ENCODE results near the gene SLC49A3. TPM values are rescaled to one million over a fixed set of nuclear protein-coding genes. Genes with fewer than 3 reads are reported as not detected.
"Not testable (repeated sequence)": the region's sequence is repeated elsewhere in the genome, so short reads cannot be mapped to it uniquely, and the experiment has no call there.

SLC49A3 gene
- 0.20 TPM in 1 of 2 replicates, not detected in the other for total RNA-seq (2022)
- Bru-seq, nascent RNA = percentile 9 among the genes with signal in this experiment
- percentile 9 among the genes with signal in this experiment for BruChase-seq, experiment 1, labeled RNA remaining after a 2-hour chase
- not detected for BruChase-seq, experiment 2, labeled RNA remaining after a 6-hour chase
- long read RNA-seq, partial matches to known transcripts = 0 of 1 reads
- long read RNA-seq, other reads (novel, unspliced or antisense) = 1 of 1 reads

GRCh38 chr4:688854-689681 lies at the start of gene SLC49A3:
TSS of gene SLC49A3 (minus strand) at chr4:689151. CDS start at chr4:689127, 24 bp downstream.
- no peak within 1 kb of the TSS for H3K4me3 ChIP-seq (ENCODE audit: low read depth, low read length)
- POLR2A ChIA-PET = no interaction called here
- intact Hi-C loops (cut with micrococcal nuclease; ENCODE audit: unreplicated experiment) = no loop called here
- no peak for TF ChIP-seq CTCF (IDR thresholded peaks at IDR 0.05; ENCODE audit: insufficient read depth in 1 of 2, low read depth in 1 of 2, low read length in 1 of 2, severe bottlenecking in 1 of 2, unreplicated experiment in 1 of 2)
- H3K36me3 Mint-ChIP-seq (ENCODE audit: insufficient read depth, unreplicated experiment) = peaks cover 10% of the 10 kb centered on the region
- H3K27me3 ChIP-seq (replicated peaks; ENCODE audit: control insufficient read depth, insufficient read depth, low read length) = no peaks in the 10 kb centered on the region
- no peaks in the 10 kb centered on the region for H3K27me3 Mint-ChIP-seq (ENCODE audit: insufficient read depth, unreplicated experiment)
- no peak within 1 kb of the TSS for H3K4me3 Mint-ChIP-seq (ENCODE audit: unreplicated experiment)
- peaks cover 16% of the 10 kb centered on the region for H3K4me1 ChIP-seq
- H3K4me1 Mint-ChIP-seq (ENCODE audit: low read depth, unreplicated experiment) = peaks cover 6% of the 10 kb centered on the region
- no peaks in the 10 kb centered on the region for H3K9me3 ChIP-seq
- no peaks in the 10 kb centered on the region for H3K36me3 ChIP-seq (ENCODE audit: control insufficient read depth, insufficient read depth, low read length)
- BruUV-seq (replicated peaks) = no TSS peak
- no peak for DNase-seq
- CTCF ChIA-PET = no interaction called here
- no peak within 1 kb of the TSS for H3K27ac Mint-ChIP-seq (ENCODE audit: unreplicated experiment)
- H3K9me3 Mint-ChIP-seq (ENCODE audit: unreplicated experiment) = peaks cover under 1% of the 10 kb centered on the region

GRCh38 chr4:736561-736960 lies 47.6 kb upstream of the SLC49A3 start:
- H3K9me3 ChIP-seq; H3K4me1 ChIP-seq; DNase-seq; H3K9me3 Mint-ChIP-seq (ENCODE audit: unreplicated experiment); H3K4me3 Mint-ChIP-seq (ENCODE audit: unreplicated experiment); intact Hi-C loops (cut with micrococcal nuclease; ENCODE audit: unreplicated experiment); H3K4me1 Mint-ChIP-seq (ENCODE audit: low read depth, unreplicated experiment); BruUV-seq (replicated peaks); H3K36me3 ChIP-seq (ENCODE audit: control insufficient read depth, insufficient read depth, low read length); H3K27me3 ChIP-seq (replicated peaks; ENCODE audit: control insufficient read depth, insufficient read depth, low read length); H3K27me3 Mint-ChIP-seq (ENCODE audit: insufficient read depth, unreplicated experiment); H3K4me3 ChIP-seq (ENCODE audit: low read depth, low read length); CTCF ChIA-PET; H3K27ac Mint-ChIP-seq (ENCODE audit: unreplicated experiment); POLR2A ChIA-PET: not testable (repeated sequence)
- peaks cover 42% of the 10 kb centered on the region for H3K36me3 Mint-ChIP-seq (ENCODE audit: insufficient read depth, unreplicated experiment)

- peaks cover 46% of the 10 kb centered on the region for H3K36me3 Mint-ChIP-seq (ENCODE audit: insufficient read depth, unreplicated experiment)
- BruUV-seq (replicated peaks) = no TSS peak
Observed at GRCh38 chr4:735583-735982, 46.6 kb upstream of the SLC49A3 start.

More at GRCh38 chr4:735583-735982, 46.6 kb upstream of the SLC49A3 start:
- no peaks in the 10 kb centered on the region for H3K9me3 ChIP-seq
- CTCF ChIA-PET = no interaction called here
- H3K4me3 Mint-ChIP-seq (ENCODE audit: unreplicated experiment) = no peak overlapping the region
- peaks cover 1% of the 10 kb centered on the region; the same call in 1 of the 2 replicates for H3K36me3 ChIP-seq (ENCODE audit: control insufficient read depth, insufficient read depth, low read length)
- DNase-seq = no peak
- intact Hi-C loops (cut with micrococcal nuclease; ENCODE audit: unreplicated experiment) = no loop called here
- no peaks in the 10 kb centered on the region for H3K27me3 ChIP-seq (replicated peaks; ENCODE audit: control insufficient read depth, insufficient read depth, low read length)
- H3K4me3 ChIP-seq (ENCODE audit: low read depth, low read length) = no peak overlapping the region
- no peaks in the 10 kb centered on the region for H3K9me3 Mint-ChIP-seq (ENCODE audit: unreplicated experiment)
- no peak for TF ChIP-seq CTCF (IDR thresholded peaks at IDR 0.05; ENCODE audit: insufficient read depth in 1 of 2, low read depth in 1 of 2, low read length in 1 of 2, severe bottlenecking in 1 of 2, unreplicated experiment in 1 of 2)
- no peak overlapping the region for H3K27ac Mint-ChIP-seq (ENCODE audit: unreplicated experiment)
- POLR2A ChIA-PET = no interaction called here
- no peaks in the 10 kb centered on the region for H3K27me3 Mint-ChIP-seq (ENCODE audit: insufficient read depth, unreplicated experiment)
- H3K4me1 Mint-ChIP-seq (ENCODE audit: low read depth, unreplicated experiment) = no peaks in the 10 kb centered on the region
- no peaks in the 10 kb centered on the region for H3K4me1 ChIP-seq
